ENCODE results near the gene PIH1D1. TPM values are rescaled to one million over a fixed set of nuclear protein-coding genes. Genes with fewer than 3 reads are reported as not detected.
A peak's percentile ranks its signal among the peaks of the same experiment; 100 is the strongest.

The PIH1D1 gene
- total RNA-seq, 1 experiment from 2014 or later: 337 TPM

DNA sequence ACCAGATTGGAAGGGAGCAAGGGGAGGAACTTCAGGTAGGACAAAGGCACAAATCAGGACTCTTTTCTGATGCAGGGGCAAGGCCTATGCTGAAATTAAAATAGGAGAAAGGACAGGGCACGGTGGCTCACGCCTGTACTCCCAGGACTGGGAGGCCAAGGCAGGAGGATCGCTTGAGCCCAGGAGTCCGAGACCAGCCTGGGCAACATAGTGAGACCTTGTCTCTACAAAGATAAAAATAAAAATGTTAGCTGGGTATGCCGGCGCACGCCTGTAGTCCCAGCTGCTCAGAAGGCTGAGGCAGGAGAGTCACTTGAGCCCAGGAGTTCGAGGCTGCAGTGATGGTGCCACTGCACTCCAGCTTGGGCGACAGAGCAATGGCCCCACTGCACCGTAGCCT, 15.9 kb downstream of the PIH1D1 start:
- DNase-seq (ENCODE audit: low spot score): no peak

DNA sequence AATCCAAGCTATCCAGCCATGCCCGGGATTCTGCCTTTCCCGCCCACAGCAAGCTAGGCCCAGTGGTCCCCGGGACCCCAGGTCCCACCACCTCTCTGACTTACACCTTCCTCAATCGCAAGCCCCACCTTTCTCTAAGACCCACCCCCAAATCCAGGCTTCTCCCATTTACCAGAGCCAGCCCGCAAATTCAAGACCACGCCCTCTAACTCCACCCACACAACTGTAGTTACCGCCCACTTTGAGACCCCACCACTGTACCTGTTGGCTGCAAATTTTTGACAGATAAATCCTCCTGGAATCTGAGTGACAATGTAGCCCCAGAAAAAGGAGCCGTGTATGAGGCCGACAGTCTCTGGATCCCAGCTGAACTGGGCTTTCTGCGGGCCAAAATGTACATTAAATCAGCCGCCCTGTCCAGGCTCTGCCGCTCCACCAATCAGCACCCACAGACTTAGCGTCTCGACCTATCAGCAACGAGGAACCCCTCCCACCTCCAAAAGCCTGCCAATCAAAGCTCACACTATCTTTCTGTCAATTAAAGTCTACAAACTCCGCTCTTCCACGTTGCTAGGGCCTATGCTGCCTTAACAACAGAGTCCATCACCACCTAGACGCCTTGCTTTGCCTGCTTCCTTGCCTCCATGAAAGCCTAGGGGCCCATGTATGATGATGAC, 16.6 kb downstream of the PIH1D1 start:
- DNase-seq (ENCODE audit: low spot score): no peak

DNA sequence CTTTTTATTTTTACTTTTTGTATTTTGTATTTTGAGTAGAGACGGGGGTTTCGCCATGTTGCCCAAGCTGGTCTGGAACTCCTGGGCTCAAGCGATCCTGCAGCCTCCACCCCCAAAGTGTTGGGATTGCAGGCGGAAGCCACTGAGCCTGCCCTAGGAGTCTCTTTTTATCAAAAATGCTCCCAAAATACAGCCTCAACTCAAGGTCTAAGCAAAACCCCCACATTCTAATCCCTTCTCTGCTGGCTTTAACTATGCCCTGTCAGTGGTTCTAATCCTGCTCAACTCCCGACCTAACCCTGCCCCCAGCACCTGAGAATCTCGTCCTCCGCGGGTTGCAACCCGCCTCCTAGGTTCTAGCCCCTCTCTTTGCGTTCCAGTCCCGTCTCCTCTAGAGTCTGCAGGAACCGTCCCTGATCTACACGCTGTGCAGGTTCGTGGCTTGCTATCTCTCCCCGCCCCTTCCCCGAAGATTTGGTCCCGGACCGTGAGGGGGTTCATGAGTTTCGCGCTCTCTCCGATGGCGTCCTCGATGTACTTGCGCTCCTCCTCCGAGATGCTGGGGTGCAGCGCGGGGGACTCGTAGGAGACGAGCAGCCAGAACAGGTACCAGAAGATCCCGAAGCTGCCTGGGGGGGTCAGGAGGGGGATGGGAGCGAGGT, 18.2 kb downstream of the PIH1D1 start:
- no peak for DNase-seq (ENCODE audit: low spot score)

DNA sequence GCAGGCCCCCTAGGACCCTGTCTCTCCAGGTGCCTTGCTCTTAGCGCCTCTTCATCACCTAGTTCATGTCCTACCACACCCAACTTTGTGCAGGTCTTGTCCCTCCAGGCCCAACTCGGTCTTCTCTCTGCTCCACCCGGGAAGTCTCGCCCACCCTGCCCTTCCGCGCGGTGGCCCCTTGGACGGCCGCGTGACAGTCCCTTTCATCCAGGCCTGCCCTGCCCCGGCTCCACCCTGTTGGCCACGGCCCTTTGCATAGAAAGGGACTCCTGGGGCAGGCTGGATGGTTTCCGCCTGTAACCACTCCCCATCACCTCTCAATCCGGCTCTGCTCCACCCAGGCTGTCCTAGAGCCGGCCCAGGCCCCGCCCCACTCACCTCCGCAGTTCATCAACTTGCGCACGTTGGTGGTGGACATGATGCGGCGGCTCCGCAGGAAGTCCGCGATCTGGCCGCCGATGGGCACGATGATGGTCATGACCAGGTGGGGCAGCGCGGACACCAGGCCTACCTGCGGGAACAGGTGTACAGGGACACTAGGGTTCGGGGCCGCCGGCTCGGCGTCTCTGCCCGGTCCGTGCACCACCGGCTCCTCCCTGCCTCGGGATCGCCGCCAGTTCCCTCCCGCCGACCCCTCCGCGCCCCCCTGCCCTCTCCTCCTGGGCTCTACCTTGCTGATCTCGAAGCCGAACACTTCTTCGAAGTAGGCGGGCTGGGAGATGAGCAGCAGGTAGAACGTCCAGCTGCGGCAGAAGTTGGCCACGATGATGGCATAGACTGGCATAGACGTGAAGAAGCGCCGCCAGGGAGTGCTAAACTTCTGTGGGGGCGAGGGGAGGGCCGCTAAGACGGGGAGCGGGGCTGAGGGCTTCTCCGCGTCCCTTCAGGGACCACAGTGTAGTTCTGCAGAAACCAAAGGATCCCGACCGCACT, 19.2 kb downstream of the PIH1D1 start:
- no peak for DNase-seq (ENCODE audit: low spot score)

DNA sequence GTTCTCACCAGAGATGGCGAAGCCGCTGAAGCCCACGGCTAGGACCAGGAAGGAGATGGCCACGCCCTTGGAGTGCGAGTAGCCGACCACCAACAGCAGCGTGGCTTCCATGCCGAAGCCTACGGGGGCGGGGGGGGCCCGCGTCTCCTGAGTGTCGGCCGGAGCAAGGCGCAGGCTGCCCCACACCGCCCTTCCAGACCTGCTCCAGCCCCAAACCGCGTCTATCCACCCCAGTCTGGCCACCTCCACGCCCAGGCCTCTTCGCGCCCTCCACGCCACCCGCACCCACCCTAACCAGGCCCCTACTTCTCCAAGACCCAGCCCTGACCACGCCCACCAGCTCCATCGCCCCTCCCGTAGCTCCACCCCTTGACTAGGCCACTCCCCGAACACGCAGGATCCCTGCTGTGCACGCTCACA, 20.3 kb downstream of the PIH1D1 start:
- DNase-seq (ENCODE audit: low spot score): no peak

DNA sequence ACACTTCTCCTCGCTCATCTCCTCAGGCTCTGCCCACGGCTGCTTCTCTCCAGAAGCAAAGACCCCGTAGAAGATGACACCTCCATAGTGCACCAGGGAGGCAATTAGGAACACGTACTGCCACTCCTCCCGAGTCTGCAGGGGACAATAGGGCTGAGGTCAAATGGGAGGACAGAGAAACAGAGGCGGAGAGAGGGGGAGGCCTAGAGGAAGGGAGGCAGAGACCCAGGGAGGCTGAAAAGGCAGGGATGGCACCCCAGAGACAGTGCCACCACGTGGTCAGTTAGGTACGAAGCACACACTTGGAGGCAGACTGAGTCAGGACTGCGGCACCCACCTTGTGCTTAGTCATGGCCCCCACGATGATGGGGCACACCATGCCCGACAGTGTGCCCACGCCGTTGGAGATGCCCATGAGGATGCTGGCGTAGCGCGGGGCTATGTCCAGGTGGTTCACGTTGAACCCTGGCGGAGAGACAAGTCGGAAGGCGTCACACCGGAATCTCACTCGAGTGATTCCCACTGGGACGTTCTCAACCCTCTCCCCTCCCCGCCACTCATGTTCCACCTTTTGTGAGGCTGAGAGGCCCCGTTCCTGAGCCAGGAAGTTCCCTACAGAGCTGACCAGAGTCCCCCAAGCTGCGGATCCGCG, 20.8 kb downstream of the PIH1D1 start:
- peak; percentile 38 for DNase-seq (ENCODE audit: low spot score)

DNA sequence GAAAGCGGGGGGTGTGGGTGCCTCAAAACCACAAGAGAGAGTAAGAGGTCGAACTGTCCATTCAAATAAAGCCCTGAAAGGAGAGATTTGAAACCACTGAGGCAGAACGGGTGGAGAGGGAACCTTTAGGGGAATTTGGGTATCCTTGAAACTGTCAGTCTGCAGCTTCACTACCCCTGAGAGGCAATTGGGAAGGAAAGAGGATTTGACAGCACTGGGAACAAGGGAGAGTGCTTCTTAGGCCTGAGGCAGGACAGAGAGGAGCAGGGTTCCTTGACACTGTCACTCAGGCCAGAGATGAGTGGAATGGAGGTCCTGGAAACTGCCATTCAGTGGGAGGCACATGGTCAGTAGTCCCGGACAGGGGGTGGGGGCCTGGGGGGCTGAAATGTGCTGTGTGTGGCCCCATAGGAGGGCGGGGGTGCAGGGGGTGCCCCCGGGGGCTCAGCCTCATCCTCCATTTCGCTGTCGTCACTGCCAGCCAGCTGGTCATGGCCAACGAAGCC, 21.4 kb downstream of the PIH1D1 start:
- no peak for DNase-seq (ENCODE audit: low spot score)

DNA sequence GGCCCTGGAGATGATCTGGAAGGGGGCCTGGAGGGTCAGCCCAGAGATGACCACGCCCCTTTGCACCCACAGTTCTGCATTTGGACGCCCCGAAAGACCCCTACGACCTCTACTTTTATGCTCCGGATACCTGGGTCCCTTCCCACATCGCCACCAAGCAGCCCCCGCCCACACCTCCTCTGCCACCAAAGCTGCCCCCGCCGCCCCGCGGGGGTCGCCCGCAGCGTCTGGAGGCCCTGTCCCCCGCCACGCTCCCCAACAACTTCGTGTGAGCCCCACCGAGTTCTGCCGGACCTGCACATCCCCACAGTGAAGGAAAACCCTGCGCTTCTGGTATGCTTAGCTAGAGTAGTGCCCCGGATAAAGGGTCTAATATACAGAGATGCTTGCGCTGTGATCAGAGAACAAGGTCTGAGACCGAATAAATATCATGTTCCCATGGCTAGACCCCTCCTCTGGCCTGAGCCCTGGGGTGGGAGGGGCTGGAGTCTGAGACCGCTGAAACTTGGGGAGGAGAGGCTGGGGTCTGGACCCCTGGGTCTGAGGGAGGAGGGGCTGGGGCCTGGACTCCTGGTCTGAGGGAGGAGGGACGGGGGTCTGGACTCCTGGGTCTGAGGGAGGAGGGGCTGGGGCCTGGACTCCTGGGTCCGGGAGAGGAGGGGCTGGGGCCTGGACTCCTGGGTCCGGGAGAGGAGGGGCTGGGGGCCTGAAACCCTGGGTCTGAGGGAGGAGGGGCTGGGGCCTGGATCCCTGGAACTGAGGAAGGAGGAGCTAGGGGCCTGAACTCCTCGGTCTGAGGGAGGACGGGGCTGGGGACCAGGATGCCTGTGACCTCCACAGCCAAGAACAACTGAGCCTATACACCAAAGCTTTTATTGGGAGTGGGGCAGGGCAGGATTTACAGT, 22.8 kb downstream of the PIH1D1 start:
- no peak for DNase-seq (ENCODE audit: low spot score)

DNA sequence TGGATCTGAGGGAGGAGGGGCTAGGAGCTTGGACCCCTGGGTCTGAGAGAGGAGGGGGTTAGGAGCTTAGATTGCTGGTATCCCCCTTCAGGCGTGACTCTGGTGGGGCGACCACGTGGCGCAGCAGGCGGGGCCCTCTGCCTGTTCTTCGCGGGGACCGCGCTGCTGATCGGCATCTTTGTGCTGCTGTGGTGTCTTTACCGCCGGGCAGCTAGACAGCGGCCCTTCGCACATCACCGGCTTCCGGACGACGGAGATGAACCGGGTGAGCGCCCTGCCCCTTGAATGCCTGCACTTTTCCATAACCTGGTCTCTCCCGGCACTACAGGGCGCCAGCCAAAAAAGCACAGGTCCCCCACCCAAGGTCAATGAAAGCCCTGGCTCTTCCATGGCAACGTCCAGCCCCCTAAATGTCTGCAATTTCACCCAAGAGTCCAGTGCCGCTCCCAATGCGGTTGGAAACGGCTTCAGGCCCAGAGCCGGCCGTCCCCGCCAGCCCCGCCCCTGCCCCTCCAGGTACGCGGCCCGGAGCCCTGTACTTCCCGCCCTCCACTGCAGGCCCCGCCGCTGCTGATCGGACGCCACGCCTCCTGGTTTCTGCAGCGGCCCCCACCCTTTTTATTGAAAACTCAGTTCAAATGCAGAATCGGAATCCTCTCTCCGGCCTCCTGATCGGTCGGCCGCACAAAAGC, 23.6 kb downstream of the PIH1D1 start:
- DNase-seq (ENCODE audit: low spot score): no peak

DNA sequence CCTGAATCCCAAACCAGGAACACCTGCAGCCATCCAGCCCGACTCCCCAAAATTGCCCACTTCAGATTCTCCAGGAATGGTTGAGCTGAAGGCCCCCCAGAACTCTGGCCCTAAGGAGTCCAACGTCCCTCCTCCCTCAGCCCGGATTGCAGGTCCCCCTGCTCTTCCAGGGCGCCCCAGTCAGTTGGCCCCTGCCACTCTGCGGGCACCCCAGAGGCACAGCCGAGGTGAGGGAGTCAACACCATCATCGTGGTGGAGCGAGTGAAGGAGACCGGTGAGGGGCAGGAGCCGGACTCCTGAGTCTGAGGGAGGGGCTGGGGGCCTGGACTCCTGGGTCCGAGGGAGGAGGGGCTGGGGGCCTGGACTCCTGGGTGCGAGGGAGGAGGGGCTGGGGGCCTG, 24.3 kb downstream of the PIH1D1 start:
- DNase-seq (ENCODE audit: low spot score): no peak

DNA sequence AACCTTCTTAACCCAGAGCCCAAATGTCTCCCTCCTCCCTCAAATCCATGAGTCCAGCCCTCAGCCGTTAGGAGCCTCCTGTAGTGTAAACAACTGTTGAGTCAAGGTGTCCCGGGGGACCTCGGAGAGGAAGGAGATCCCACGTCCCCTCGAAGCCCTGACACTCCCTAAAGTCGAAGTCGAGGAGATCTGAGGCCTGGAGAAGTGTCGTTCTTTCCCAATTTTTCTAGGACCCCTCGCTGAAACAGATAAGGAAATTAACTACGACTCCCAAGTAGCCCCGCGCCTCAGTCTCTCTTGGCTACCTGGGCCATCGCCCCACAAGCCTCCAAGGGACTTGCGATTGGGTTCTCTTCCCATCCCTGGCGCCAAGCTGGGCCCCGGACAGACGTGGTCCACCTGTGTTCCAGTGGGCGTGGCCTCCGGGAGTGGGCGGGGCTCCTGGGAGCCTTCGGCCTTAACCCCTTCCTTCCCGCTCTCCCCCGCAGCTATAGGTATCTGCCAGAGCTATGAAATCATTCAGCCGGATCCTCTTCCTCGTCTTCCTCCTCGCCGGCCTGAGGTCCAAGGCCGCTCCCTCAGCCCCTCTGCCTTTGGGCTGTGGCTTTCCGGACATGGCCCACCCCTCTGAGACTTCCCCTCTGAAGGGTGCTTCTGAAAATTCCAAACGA, 25.6 kb downstream of the PIH1D1 start:
- peak; percentile 56 for DNase-seq (ENCODE audit: low spot score)

DNA sequence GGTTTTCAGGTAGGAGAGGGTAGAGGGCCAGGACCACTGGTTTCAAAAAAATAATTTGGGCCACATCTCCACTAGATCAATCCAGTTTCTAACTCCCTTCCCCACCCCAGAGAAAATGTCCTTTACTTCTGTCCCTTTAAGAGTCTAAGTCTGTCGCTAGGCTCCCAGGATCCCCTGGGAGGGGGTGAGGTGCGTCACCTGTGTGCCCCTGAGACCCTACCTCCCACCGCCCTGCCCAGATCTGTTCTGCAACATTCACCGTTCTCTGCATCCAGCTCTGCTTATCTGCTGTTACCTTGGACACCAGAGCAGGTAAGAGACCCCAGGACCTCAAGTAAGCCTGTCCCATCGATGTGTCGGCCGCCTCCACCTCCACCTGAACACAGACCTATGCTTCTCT, 26.4 kb downstream of the PIH1D1 start, which contains the start of gene GFY:
Gene GFY, plus strand, starts transcription at position 211 of the 400 bp plus-strand sequence. CDS start 1,043 bp downstream, outside the sequence.
- DNase-seq (ENCODE audit: low spot score): no peak

DNA sequence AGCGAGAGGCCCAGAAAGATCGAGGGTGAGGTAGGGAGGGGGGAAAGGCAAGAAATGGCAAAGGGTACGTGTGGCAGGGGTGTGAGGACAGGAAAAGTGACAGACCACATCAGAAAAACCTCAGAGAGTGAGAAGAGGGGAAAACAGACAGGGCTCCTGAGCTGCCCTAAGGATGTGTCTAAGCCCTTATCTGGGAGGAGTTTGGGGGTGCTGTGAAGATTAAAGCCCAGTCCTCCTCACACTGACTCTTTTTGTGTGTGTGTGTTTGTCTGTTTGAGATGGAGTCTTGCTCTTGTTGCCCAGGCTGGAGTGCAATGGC, 27.7 kb downstream of the PIH1D1 start:
- DNase-seq (ENCODE audit: low spot score): no peak

DNA sequence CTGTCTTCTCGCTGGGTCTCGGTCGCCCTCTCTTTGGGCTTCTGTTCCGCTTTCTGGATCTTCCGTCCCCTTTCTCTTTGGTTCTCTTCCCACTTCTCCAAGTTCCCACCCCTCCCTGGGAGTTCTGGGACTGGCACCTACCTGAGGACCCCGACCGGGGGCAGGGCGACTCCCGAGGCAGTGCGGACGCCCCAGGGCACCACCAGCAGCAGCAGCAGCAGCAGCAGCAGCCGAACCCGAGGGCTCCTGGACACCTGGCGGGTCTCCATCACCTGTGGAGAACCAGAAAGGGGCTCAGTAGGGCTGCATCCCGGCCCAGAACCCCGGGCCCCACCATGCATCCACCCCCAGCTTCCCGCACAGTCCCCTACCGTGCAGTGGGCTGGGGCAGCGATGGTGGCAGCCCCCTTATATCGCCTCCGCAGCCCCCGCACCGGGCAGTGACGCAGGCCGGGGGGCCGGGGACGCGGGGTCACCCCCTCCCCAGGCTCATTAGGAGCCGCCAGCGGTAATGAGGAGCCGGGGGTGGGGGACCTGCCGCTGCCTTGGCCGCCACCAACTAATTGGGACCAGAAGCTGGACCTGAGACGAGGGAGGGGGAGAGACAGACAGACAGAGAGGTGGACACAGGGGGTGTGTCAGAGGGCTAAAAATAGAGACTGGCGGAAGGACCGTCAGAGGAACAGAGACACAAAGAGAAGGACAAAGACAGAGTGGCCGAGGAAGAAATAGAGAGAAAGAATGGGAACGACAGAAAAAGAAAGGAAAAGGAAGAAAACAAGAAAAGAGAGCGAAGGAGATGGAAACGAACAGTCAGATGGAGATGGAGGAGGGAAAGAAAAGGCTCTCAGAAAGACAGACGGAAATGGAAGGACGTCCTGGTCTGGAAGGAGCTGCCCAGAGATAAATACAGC, 28.3 kb downstream of the PIH1D1 start, which contains the start of gene PTH2:
Gene PTH2, minus strand, starts transcription at position 371 of the 914 bp plus-strand sequence. Its CDS starts 102 bp downstream, at position 269.
- no peak for DNase-seq (ENCODE audit: low spot score)

DNA sequence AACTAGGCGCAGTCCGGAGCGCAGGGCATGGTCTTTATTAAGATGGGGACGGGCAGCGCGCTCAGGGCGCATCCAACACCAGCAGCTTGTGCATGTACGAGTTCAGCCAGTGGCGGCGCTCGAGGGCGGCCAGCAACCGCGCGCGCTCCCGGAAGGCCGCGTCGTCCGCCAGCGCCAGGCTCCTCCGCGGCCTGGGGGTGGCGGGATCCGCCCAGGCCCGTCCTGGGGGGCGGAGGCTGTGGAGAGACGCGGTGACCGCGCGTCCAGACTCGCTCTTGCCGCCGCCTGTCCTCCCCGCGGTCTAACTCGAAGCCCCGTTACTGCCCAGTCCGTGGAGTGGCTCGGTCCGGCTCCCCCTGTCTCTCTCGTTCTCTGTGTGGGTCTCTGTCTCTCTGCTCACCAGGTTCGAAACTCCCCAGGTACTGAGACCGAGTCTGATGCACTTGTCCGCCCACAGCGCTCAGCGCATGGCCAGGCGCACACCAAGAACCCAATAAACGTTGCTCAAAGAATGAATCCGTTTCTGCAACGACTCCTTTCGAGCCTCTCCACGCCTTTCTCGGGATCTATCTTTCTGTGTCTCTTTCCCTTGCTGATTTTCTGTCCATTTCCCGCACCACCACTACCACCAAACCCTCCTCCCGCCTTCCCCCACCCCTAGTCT, 29.1 kb downstream of the PIH1D1 start:
- DNase-seq (ENCODE audit: low spot score): no peak

DNA sequence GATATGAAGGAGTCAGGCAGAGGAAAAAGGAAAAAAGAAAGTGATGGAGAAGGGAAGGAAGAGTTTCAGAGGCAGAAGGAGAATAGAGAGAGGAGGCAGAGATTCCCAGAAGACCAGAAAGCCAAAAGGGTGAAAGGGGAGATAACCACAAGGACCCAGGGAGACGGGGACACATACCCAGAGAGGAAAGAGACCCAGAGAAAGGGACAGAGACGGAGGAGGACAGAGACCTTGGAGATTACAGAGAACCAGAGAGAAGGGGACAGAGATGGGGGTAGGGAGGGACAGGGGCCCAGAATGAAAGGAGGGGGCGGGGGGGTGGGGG, 29.8 kb downstream of the PIH1D1 start:
- DNase-seq (ENCODE audit: low spot score): no peak

DNA sequence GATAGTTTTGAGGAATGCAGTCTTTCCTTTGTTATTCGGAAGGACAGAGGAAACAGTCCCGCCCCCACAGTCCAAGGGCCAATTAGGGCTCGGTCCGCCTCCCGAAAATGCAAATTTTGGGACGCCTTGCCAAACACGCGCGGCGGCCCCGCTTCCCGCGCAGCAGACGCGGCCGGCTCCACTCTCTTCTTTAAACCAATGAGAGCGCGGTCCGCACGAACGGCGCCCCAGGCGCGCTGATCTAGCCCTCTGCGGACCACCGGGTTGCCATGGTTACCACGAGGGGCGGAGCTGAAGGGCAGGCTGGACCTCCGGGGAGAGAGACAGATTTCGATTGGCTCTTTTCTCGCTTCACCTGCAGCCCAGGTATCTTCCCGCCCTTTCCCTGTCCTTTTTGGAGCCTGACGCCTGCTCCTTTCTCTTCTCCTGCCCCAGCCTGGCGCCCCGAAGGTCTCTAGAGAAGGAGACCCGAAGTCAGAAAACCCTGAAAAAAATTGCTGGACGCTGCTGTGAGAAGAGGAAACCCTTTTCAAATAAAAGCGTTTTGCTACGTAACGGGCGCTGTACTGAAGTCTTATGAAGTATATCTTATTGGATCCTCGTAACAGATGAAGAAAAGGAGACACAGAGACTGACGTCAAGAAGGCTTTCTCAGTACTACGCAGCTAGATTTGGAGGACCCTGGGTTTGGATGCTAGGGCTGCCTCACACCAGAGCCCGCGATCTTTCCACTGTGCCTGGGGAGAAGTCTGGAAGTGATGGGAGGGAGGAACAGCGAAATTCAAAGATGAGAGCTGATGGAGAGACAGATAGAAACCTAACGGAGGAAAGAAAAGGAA, 30.4 kb downstream of the PIH1D1 start:
- peak; percentile 57 for DNase-seq (ENCODE audit: low spot score)

Data from HT-29 (cell line).